K562 (cell line): Measurements from ENCODE around the gene CASP9. TPM values are rescaled to one million over a fixed set of nuclear protein-coding genes. Genes with fewer than 3 reads are reported as not detected.

Experiments
- ATAC-seq: fragments of 200-7000 bp; cut with Tn5 transposase; 3 replicates; pipeline ENCODE4 v1.9.1; 2020; ENCODE audit warnings: moderate library complexity
- BruUV-seq: library from RNA; stranded (reverse); fragments of 400-500 nt; replicated peaks from 2 replicates; lab custom pipeline; 2021; lab: Mats Ljungman, UMichigan
- CTCF ChIA-PET: fragments of 300-600 bp; formaldehyde crosslinking; extraction: SDS; loops from one replicate; lab custom pipeline; 2021; ENCODE audit warnings: low intra/inter-chr PET ratio; lab: Yijun Ruan, JAX
- POLR2A ChIA-PET: fragments of 300-600, 350-650 bp; sonication (Branson Sonifier 250); formaldehyde crosslinking; extraction: SDS; loops from one replicate; lab custom pipeline; 2021; ENCODE audit warnings: antibody characterized with exemption, inconsistent platforms; lab: Yijun Ruan, JAX
- DNase-seq, 4 experiments: peaks; one replicate each; pipeline versions ENCODE4 v3.0.0 to v3.0.0-alpha.2; 2011 to 2018; ENCODE audit warnings: low spot score in 3 of 4, mixed read lengths in 3 of 4; ENCODE audit errors: extremely low read depth in 1 of 4
- FAIRE-seq: peaks from 2 replicates; lab custom pipeline; 2011; peaks lifted over from hg19 to GRCh38; lab: Jason Lieb, UNC
- H2AFZ ChIP-seq: 2 replicates; pipeline ENCODE4 v1.6.0; 2011; ENCODE audit warnings: low read depth, low read length, control low read depth, inconsistent platforms
- H3K27ac ChIP-seq: fragments of 200-600 bp; 3 replicates; pipeline ENCODE4 v1.8.0; 2011; ENCODE audit warnings: low read depth, mild to moderate bottlenecking, control low read depth, inconsistent platforms, low read length, moderate library complexity, mixed read lengths; ENCODE audit errors: extremely low read depth
- H3K27me3 ChIP-seq, 2 experiments: fragments of 300-600 bp in 1 of 2; 2 replicates in 1 of 2; 3 replicates in 1 of 2; pipeline versions ENCODE4 v1.6.0 to v1.8.0; 2011; ENCODE audit warnings: inconsistent platforms in 2 of 2, low read length in 2 of 2, mild to moderate bottlenecking in 1 of 2, mixed read lengths in 1 of 2, moderate library complexity in 1 of 2; ENCODE audit not compliant: control insufficient read depth in 2 of 2, insufficient read depth in 2 of 2
- H3K36me3 ChIP-seq: fragments of 300-600 bp; 3 replicates; pipeline ENCODE4 v1.8.0; 2011; ENCODE audit warnings: mild to moderate bottlenecking, low read length, inconsistent platforms; ENCODE audit not compliant: control insufficient read depth, insufficient read depth
- H3K4me1 ChIP-seq, 2 experiments: fragments of 200-600 bp in 1 of 2; replicated peaks in 1 of 2; 2 replicates in 1 of 2; 3 replicates in 1 of 2; pipeline versions ENCODE4 v1.5.1 to v1.8.0; 2011; ENCODE audit warnings: inconsistent platforms in 2 of 2, low read length in 2 of 2, mild to moderate bottlenecking in 1 of 2, mixed read lengths in 1 of 2, moderate library complexity in 1 of 2; ENCODE audit not compliant: control insufficient read depth in 2 of 2, insufficient read depth in 2 of 2
- H3K4me2 ChIP-seq: 2 replicates; pipeline ENCODE4 v1.6.1; 2011; ENCODE audit warnings: low read length, control low read depth, inconsistent platforms, mixed read lengths; ENCODE audit not compliant: insufficient read depth
- H3K4me3 ChIP-seq: fragments of 200-600 bp; sonication (generic), shearing (Covaris generic); 2 replicates; pipeline ENCODE4 v1.5.1; 2016; ENCODE audit warnings: control low read depth, inconsistent platforms
- H3K79me2 ChIP-seq: fragments of 200-600 bp; 3 replicates; pipeline ENCODE4 v1.8.0; 2011; ENCODE audit warnings: low read length, inconsistent platforms; ENCODE audit not compliant: control insufficient read depth, insufficient read depth
- H3K9ac ChIP-seq, 2 experiments: 2 replicates each; pipeline versions ENCODE4 v1.6.0 to v1.6.1; 2011; ENCODE audit warnings: low read depth in 2 of 2, low read length in 2 of 2, control low read depth in 1 of 2, inconsistent platforms in 1 of 2, mild to moderate bottlenecking in 1 of 2, mixed read lengths in 1 of 2; ENCODE audit not compliant: insufficient read depth in 1 of 2
- H3K9me1 ChIP-seq: one replicate; pipeline ENCODE4 v1.6.0; 2011; ENCODE audit warnings: inconsistent platforms, mild to moderate bottlenecking, low read length, moderate library complexity; ENCODE audit not compliant: control insufficient read depth, insufficient read depth
- H3K9me3 ChIP-seq: replicated peaks from 2 replicates; pipeline ENCODE4 v1.5.1; 2011; ENCODE audit warnings: low read depth, low read length, inconsistent platforms; ENCODE audit not compliant: control insufficient read depth, insufficient read depth
- H4K20me1 ChIP-seq: replicated peaks from 2 replicates; pipeline ENCODE4 v1.6.1; 2011; ENCODE audit warnings: low read length, inconsistent platforms, mixed read lengths; ENCODE audit not compliant: control insufficient read depth, insufficient read depth
- BCOR ChIP-seq: fragments of 450-650 bp; IDR thresholded peaks from 2 replicates; pipeline ENCODE4 v1.6.1; 2016
- CCNT2 ChIP-seq: IDR thresholded peaks from 2 replicates; pipeline ENCODE4 v1.6.1; 2011; ENCODE audit warnings: borderline replicate concordance, low read depth, mild to moderate bottlenecking, moderate library complexity, mixed read lengths, low read length; ENCODE audit not compliant: insufficient read length; ENCODE audit errors: extremely low read depth
- CXXC5 ChIP-seq: fragments of 250-450 bp; sonication (Bioruptor Pico); IDR thresholded peaks from 2 replicates; pipeline ENCODE4 v1.8.0; 2022; ENCODE audit warnings: inconsistent platforms, mild to moderate bottlenecking, moderate library complexity
- FOXA3 ChIP-seq, 2 experiments: fragments of 450-650 bp in 1 of 2; sonication (generic) in 1 of 2; formaldehyde crosslinking; IDR thresholded peaks in 1 of 2; conservative IDR thresholded peaks in 1 of 2; 2 replicates each; pipeline versions ENCODE4 v1.4.0 to v1.8.0; 2020 to 2022; ENCODE audit warnings: mild to moderate bottlenecking in 2 of 2, missing genetic modification reagents in 1 of 2
- HMGN3 ChIP-seq: IDR thresholded peaks from 2 replicates; pipeline ENCODE4 v1.6.1; 2011; ENCODE audit warnings: borderline replicate concordance, low read depth, mild to moderate bottlenecking, mixed read lengths, low read length; ENCODE audit not compliant: insufficient read length; ENCODE audit errors: extremely low read depth
- JUN ChIP-seq, 2 experiments: sonication (generic) in 1 of 2; formaldehyde crosslinking in 1 of 2; IDR thresholded peaks; 2 replicates each; pipeline versions ENCODE4 v1.6.1 to v1.8.0; 2012 to 2022; ENCODE audit warnings: borderline replicate concordance in 2 of 2, mild to moderate bottlenecking in 2 of 2, improper control_type of control experiment in 1 of 2, low read depth in 1 of 2, low read length in 1 of 2, missing genetic modification reagents in 1 of 2
- MTA2 ChIP-seq: fragments of 450-650 bp; IDR thresholded peaks from 2 replicates; pipeline ENCODE4 v1.6.1; 2016; ENCODE audit warnings: low read depth
- NR2C2 ChIP-seq, 2 experiments: fragments of 200-800 bp in 1 of 2; sonication (Bioruptor generic) in 1 of 2; sonication (generic) in 1 of 2; formaldehyde crosslinking in 1 of 2; IDR thresholded peaks; 2 replicates each; pipeline versions ENCODE4 v1.6.1 to v1.8.0; 2016 to 2022; ENCODE audit warnings: mild to moderate bottlenecking in 1 of 2, missing compliant biosample characterization in 1 of 2, missing genetic modification characterization in 1 of 2, missing genetic modification reagents in 1 of 2
- PHB2 ChIP-seq: fragments of 450-650 bp; IDR thresholded peaks from 2 replicates; pipeline ENCODE4 v1.6.1; 2017; ENCODE audit warnings: low read depth
- SREBF1 ChIP-seq: fragments of 150-350 bp; IDR thresholded peaks from 2 replicates; pipeline ENCODE4 v1.6.1; 2014; ENCODE audit warnings: antibody characterized with exemption, low read depth, low read length, borderline replicate concordance
- SUPT5H ChIP-seq: fragments of 450-650 bp; IDR thresholded peaks from 2 replicates; pipeline ENCODE4 v1.6.1; 2016
- TAF9B ChIP-seq: fragments of 450-650 bp; IDR thresholded peaks from 2 replicates; pipeline ENCODE4 v1.6.1; 2018; ENCODE audit warnings: mild to moderate bottlenecking; ENCODE audit not compliant: partially characterized antibody
- TRIM28 ChIP-seq: fragments of 450-650 bp; IDR thresholded peaks from 2 replicates; pipeline ENCODE4 v1.6.1; 2017
- ZFP36 ChIP-seq: fragments of 150-350 bp; IDR thresholded peaks from 2 replicates; pipeline ENCODE4 v1.6.1; 2018; ENCODE audit warnings: low read length, low read depth; ENCODE audit not compliant: partially characterized antibody
- ZNF134 ChIP-seq: fragments of 250-450 bp; sonication (Bioruptor Pico); conservative IDR thresholded peaks from 2 replicates; pipeline ENCODE4 v1.4.0; 2020
- ZNF384 ChIP-seq: IDR thresholded peaks from 2 replicates; pipeline ENCODE4 v1.6.1; 2012; ENCODE audit warnings: low read depth, low read length, improper control_type of control experiment
- ZNF778 ChIP-seq: fragments of 450-650 bp; formaldehyde crosslinking; IDR thresholded peaks from 2 replicates; pipeline ENCODE4 v1.4.0; 2020; ENCODE audit warnings: mild to moderate bottlenecking, moderate library complexity
- ZSCAN29 ChIP-seq: fragments of 450-650 bp; IDR thresholded peaks from 2 replicates; pipeline ENCODE4 v1.6.1; 2017
- WGBS: fragments of 100-300 bp; shearing (Covaris generic); methylation state at CpG from one replicate; pipeline ENCODE4 v1.1.6; 2016; ENCODE audit warnings: low coverage, mixed read lengths; ENCODE audit not compliant: insufficient coverage; ENCODE audit errors: missing lambda C conversion rate; 5-methylcytosine and 5-hydroxymethylcytosine counted together
- in situ Hi-C: fragments of 300-500 bp; cut with MboI; formaldehyde crosslinking; loops from 4 replicates; pipeline ENCODE4 v1.15.0; 2018; ENCODE audit warnings: inconsistent platforms, mixed read lengths
- intact Hi-C: fragments of 100-400 bp; cut with micrococcal nuclease; formaldehyde crosslinking; loops from 2 replicates; pipeline ENCODE4 v1.14.2; 2022
- polyA plus RNA-seq, 8 experiments: library from polyadenylated mRNA; depleted of rRNA in 4 of 8; stranded (reverse) in 5 of 8; unstranded in 3 of 8; fragments of >200 nt; fragmentation: Nextera tagmentation in 2 of 8; fragmentation: Illumina TruSeq in 1 of 8; extraction: Ambion mirVana in 2 of 8; extraction: Trizol in 1 of 8; gene quantifications; 2 replicates each; pipeline versions ENCODE4 v1.2.1 to v1.2.3, GENCODE V29; 2011 to 2014; ENCODE audit warnings: inconsistent platforms in 1 of 8, missing spikeins in 1 of 8
- total RNA-seq, 7 experiments: library from RNA; depleted of rRNA in 6 of 7; stranded (reverse); fragments of >200 nt in 6 of 7; fragmentation: Illumina TruSeq in 2 of 7; extraction: Trizol in 2 of 7; gene quantifications; 2 replicates each; pipeline versions ENCODE4 v1.2.1 to v1.2.3, GENCODE V29; 2011 to 2021; ENCODE audit warnings: low replicate concordance in 1 of 7
- TF ChIP-seq, protein P1 (sequence below): sonication (generic); formaldehyde crosslinking; IDR thresholded peaks from 2 replicates; pipeline ENCODE4 v1.9.0; 2022; ENCODE audit warnings: mild to moderate bottlenecking, missing genetic modification reagents
- TF ChIP-seq, protein P2 (sequence below): fragments of 250-450 bp; sonication (Bioruptor Pico); IDR thresholded peaks from 2 replicates; pipeline ENCODE4 v1.4.0; 2020; ENCODE audit warnings: mild to moderate bottlenecking, moderate library complexity, borderline replicate concordance

CASP9 gene
- total and polyA plus RNA-seq, 9 of the 15 experiments (the other 6 are each of a cell fraction or from before 2014, with no cell fraction given) = 10.8 to 54.1 (median 30.7) TPM

DNA sequence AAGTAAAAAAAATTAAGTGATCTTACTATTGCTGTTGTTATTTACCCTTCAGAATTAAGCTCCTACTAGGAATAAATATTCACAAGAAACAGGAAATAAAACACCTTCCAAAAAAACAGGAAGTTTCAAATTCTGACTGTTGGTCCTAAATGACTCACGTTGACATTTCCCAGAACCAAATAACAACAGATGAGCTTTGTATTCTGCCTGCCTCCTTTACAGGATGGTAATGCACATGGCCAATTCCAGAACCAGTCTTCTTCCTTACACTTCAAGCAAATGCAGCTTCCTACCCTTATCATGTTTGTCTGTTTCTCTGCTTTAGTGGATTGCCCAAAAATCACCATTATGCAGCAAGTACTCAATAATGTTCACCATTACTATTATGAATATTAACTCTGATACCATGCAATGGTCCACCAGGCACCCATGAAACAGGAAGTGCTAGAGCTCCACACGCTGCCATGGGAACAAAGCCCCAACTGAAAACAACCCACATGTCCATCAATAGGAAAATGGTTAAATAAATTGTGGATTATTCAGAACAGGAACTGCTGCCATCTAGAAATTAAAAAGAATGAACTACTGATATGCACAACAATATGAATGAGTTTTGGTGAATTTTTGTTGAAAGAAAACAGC is 8.9 kb downstream of the CASP9 start:
- no peaks in the 10 kb centered on the region for H3K9me3 ChIP-seq
- CTCF ChIA-PET = no interaction called here
- H3K79me2 ChIP-seq = peaks cover 30% of the 10 kb centered on the region
- peaks cover 55% of the 10 kb centered on the region for H3K36me3 ChIP-seq
- peak overlapping the region; percentile 23; the same call in 1 of the 2 replicates for H2AFZ ChIP-seq
- FAIRE-seq (peak; percentile 52), ATAC-seq (peak; percentile 59), DNase-seq (peak in 2 of 4 experiments; percentile 38 to 45)
- H3K4me2 ChIP-seq = peak overlapping the region; percentile 45
- POLR2A ChIA-PET = interaction anchor here (0.6 to 2.9 kb wide), 7 partner anchors 9 to 1016 kb away, joined by 3 to 19 read pairs (median 3); partner anchors contain the start of gene CASP9
- 18% methylated on average over 2 of the region's 2 CpGs for WGBS
- no TSS peak for BruUV-seq
- no peaks in the 10 kb centered on the region for H3K9me1 ChIP-seq
- no peak overlapping the region for H3K4me3 ChIP-seq
- H3K27ac ChIP-seq = peak overlapping the region; percentile 67
- intact Hi-C loops = no loop called here
- in situ Hi-C loops = no loop called here
- peak overlapping the region in 1 of 2 experiments; percentile 28; a peak in 1 of 4 replicates for H3K9ac ChIP-seq
- H3K4me1 ChIP-seq = peaks cover 16 to 20% of the 10 kb centered on the region in 2 experiments
- H3K27me3 ChIP-seq = no peaks in the 10 kb centered on the region
- no peaks in the 10 kb centered on the region; the same call in 1 of the 2 replicates for H4K20me1 ChIP-seq
- no peak for TF ChIP-seq MTA2
- TF ChIP-seq, protein P1, sequence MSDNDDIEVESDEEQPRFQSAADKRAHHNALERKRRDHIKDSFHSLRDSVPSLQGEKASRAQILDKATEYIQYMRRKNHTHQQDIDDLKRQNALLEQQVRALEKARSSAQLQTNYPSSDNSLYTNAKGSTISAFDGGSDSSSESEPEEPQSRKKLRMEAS (CRISPR knock-in tag) = no peak
- no peak for TF ChIP-seq ZFP36
- no peak for TF ChIP-seq CCNT2
- TF ChIP-seq ZNF384 = no peak
- TF ChIP-seq ZNF134 (CRISPR knock-in tag) = no peak
- TF ChIP-seq HMGN3 = no peak
- no peak for TF ChIP-seq FOXA3 (CRISPR knock-in tag; conservative IDR thresholded peaks at IDR 0.05 in 1 of 2, IDR thresholded peaks at IDR 0.05 in 1 of 2)
- no peak for TF ChIP-seq JUN (IDR thresholded peaks at IDR 0.05; ENCODE audit: borderline replicate concordance, low read depth, low read length)
- no peak for TF ChIP-seq JUN (CRISPR knock-in tag; IDR thresholded peaks at IDR 0.05; ENCODE audit: borderline replicate concordance)
- TF ChIP-seq, protein P2, sequence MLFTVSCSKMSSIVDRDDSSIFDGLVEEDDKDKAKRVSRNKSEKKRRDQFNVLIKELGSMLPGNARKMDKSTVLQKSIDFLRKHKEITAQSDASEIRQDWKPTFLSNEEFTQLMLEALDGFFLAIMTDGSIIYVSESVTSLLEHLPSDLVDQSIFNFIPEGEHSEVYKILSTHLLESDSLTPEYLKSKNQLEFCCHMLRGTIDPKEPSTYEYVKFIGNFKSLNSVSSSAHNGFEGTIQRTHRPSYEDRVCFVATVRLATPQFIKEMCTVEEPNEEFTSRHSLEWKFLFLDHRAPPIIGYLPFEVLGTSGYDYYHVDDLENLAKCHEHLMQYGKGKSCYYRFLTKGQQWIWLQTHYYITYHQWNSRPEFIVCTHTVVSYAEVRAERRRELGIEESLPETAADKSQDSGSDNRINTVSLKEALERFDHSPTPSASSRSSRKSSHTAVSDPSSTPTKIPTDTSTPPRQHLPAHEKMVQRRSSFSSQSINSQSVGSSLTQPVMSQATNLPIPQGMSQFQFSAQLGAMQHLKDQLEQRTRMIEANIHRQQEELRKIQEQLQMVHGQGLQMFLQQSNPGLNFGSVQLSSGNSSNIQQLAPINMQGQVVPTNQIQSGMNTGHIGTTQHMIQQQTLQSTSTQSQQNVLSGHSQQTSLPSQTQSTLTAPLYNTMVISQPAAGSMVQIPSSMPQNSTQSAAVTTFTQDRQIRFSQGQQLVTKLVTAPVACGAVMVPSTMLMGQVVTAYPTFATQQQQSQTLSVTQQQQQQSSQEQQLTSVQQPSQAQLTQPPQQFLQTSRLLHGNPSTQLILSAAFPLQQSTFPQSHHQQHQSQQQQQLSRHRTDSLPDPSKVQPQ (CRISPR knock-in tag) = no peak
- TF ChIP-seq ZSCAN29 = no peak
- TF ChIP-seq TAF9B = no peak
- no peak for TF ChIP-seq PHB2
- TF ChIP-seq SREBF1 = no peak
- TF ChIP-seq TRIM28 = no peak
- TF ChIP-seq ZNF778 = no peak
- TF ChIP-seq NR2C2 (CRISPR knock-in tag; IDR thresholded peaks at IDR 0.05) = no peak
- 0 out of 2 replicates have a peak, but pooled peaks have one; percentile 17 for TF ChIP-seq NR2C2 (tag; IDR thresholded peaks at IDR 0.05)
- TF ChIP-seq BCOR = no peak
- no peak for TF ChIP-seq SUPT5H
- TF ChIP-seq CXXC5 (CRISPR knock-in tag) = no peak
